BE2C (cell line): ENCODE results near the gene COPZ1.
A peak's percentile ranks its signal among the peaks of the same experiment; 100 is the strongest.

Source experiments
- DNase-seq: peaks from one replicate; pipeline ENCODE4 v3.0.0-alpha.2; 2020
- H3K27me3 ChIP-seq: fragments of 250-450 bp; sonication (Bioruptor Pico); 2 replicates; pipeline ENCODE4 v1.5.1; 2020; ENCODE audit warnings: mild to moderate bottlenecking
- H3K36me3 ChIP-seq: fragments of 250-450 bp; sonication (Bioruptor Pico); 2 replicates; pipeline ENCODE4 v1.5.1; 2020; ENCODE audit warnings: mild to moderate bottlenecking
- H3K4me1 ChIP-seq: fragments of 250-450 bp; sonication (Bioruptor Pico); 2 replicates; pipeline ENCODE4 v1.5.1; 2020
- H3K4me3 ChIP-seq: 2 replicates; pipeline ENCODE4 v1.5.1; 2011; ENCODE audit warnings: low read depth, low read length
- H3K9me3 ChIP-seq: fragments of 250-450 bp; sonication (Bioruptor Pico); 2 replicates; pipeline ENCODE4 v1.5.1; 2020
- TF ChIP-seq, protein P1 (sequence below): IDR thresholded peaks from 2 replicates; pipeline ENCODE4 v1.5.1; 2012; ENCODE audit warnings: mild to moderate bottlenecking, low read depth, low read length

Gene COPZ1

DNA sequence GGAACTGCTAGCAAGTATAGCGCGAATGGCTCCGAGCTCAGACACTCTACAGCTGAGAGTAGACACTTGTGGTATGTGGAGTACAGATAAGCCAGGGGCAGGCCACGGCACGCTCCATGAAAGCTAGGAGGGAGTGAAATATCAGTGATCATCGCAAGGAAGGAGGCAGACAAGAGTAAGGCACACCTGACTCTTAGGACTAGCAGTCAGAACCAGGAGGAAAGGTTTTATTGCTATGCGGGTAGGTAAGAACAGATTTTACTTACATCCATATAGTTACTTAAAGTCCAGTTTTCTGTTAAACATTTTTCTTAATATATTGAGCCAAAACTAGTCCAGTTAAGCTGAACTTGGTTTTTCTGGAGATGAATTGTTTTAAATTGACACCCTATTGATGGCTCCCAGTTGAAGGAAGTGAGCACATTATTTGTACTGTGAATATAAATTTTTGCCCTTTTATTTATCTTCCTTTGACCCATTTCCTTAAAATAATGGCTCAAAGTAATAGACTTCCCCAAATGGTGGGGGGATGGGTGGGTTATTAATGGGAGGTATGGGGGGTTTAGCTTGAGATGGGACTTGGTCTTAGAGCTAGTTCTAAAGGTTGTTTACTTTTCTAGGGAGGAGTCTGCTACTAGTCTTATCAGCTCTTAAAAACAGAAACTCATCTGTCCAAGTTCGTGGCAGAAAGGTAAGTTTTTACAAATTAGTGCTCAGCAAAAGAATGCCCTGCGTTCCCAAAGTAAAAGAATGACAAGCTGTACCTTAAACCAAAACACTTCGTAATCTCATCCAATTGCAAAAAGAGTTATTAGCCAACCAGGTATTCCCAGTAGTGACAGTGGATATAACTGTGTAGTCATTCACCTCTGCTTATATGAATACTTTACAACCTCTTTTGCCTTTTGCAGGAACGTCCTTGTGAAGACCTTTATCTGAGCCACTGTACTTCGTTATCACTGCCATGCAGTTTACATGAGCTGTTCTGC lies 38.6 kb upstream of the COPZ1 start:
- DNase-seq = peak; percentile 43
- no peaks in the 10 kb centered on the region; the same call in 1 of the 2 replicates for H3K4me1 ChIP-seq
- H3K36me3 ChIP-seq = peaks cover 72% of the 10 kb centered on the region
- no peaks in the 10 kb centered on the region; the same call in 1 of the 2 replicates for H3K9me3 ChIP-seq
- no peak overlapping the region for H3K4me3 ChIP-seq
- TF ChIP-seq, protein P1, sequence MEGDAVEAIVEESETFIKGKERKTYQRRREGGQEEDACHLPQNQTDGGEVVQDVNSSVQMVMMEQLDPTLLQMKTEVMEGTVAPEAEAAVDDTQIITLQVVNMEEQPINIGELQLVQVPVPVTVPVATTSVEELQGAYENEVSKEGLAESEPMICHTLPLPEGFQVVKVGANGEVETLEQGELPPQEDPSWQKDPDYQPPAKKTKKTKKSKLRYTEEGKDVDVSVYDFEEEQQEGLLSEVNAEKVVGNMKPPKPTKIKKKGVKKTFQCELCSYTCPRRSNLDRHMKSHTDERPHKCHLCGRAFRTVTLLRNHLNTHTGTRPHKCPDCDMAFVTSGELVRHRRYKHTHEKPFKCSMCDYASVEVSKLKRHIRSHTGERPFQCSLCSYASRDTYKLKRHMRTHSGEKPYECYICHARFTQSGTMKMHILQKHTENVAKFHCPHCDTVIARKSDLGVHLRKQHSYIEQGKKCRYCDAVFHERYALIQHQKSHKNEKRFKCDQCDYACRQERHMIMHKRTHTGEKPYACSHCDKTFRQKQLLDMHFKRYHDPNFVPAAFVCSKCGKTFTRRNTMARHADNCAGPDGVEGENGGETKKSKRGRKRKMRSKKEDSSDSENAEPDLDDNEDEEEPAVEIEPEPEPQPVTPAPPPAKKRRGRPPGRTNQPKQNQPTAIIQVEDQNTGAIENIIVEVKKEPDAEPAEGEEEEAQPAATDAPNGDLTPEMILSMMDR = no peak
- H3K27me3 ChIP-seq = no peaks in the 10 kb centered on the region

DNA sequence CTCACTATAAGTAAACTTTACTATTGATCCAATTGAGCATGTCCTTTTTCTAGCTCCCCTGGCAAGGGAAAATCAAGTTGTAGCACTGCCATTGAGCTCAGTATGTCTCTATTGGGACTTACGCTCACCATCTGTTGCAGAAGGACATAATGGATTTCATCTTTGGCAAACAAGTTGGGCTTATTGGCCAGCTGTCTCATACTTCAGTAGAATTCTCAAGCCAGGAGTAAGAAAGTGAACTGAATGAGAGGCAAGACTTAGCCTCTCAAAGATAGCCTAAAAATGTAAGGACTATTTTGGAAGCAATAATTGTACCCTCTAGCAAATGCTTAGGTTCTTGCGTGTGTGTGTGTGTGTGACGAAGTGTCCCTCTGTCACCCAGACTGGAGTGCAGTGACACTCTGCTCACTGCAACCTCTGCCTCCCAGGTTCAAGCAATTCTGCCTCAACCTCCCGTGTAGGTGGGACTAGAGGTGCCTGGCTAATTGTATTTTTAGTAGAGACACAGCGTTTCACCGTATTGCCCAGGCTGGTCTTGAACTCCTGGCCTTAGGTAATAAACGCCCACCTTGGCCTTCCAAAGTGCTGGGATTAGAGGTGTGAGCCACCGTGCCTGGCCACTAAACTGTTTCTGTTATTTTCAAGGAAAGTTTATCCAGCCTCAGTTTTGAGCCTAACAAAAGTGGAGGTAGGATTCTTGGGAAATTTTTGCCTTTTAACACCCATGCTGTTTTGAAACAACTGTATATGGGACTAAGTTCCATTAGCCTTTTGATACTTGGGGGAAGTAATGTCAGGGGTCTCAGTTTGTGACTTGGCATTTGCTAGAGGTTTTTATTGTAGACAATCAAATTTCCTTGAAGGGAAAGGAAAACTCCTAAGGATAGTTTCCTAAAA lies 37.4 kb upstream of the COPZ1 start:
- TF ChIP-seq, protein P1 = no peak
- Histone ChIP-seq H3K36me3 (peaks cover 60% of the 10 kb centered on the region), H3K4me1 (no peaks in the 10 kb centered on the region; the same call in 1 of the 2 replicates), H3K4me3 (no peak overlapping the region), H3K27me3 (no peaks in the 10 kb centered on the region), H3K9me3 (no peaks in the 10 kb centered on the region; the same call in 1 of the 2 replicates)
- DNase-seq = no peak

GRCh38 chr12:54292083-54292930 lies 32.6 kb upstream of the COPZ1 start:
- Histone ChIP-seq H3K4me1 (peaks cover 14% of the 10 kb centered on the region), H3K9me3 (no peaks in the 10 kb centered on the region; the same call in 1 of the 2 replicates), H3K27me3 (no peaks in the 10 kb centered on the region), H3K4me3 (no peak overlapping the region), H3K36me3 (peaks cover 15% of the 10 kb centered on the region)
- TF ChIP-seq, protein P1 = no peak
- DNase-seq = no peak

DNA sequence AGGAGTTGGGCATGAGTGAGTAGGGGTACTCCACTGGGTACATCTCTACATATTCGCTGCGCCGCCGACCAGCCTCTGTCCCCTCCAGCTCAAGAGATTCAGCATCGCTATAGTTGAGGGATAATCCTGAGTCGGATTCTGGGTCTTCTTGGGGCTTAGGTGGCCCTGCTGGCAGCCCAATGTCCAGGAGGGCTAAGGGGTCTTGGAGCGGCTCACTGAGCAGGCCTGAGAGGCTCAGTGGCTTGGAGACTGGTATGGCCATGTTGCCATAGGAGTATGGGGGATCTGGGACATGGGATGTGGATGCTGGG lies 32.0 kb upstream of the COPZ1 start:
- no peak for DNase-seq
- Histone ChIP-seq H3K4me1 (peaks cover 14% of the 10 kb centered on the region), H3K27me3 (no peaks in the 10 kb centered on the region), H3K9me3 (no peaks in the 10 kb centered on the region; the same call in 1 of the 2 replicates), H3K36me3 (peaks cover 9% of the 10 kb centered on the region), H3K4me3 (no peak overlapping the region)
- TF ChIP-seq, protein P1 = no peak

DNA sequence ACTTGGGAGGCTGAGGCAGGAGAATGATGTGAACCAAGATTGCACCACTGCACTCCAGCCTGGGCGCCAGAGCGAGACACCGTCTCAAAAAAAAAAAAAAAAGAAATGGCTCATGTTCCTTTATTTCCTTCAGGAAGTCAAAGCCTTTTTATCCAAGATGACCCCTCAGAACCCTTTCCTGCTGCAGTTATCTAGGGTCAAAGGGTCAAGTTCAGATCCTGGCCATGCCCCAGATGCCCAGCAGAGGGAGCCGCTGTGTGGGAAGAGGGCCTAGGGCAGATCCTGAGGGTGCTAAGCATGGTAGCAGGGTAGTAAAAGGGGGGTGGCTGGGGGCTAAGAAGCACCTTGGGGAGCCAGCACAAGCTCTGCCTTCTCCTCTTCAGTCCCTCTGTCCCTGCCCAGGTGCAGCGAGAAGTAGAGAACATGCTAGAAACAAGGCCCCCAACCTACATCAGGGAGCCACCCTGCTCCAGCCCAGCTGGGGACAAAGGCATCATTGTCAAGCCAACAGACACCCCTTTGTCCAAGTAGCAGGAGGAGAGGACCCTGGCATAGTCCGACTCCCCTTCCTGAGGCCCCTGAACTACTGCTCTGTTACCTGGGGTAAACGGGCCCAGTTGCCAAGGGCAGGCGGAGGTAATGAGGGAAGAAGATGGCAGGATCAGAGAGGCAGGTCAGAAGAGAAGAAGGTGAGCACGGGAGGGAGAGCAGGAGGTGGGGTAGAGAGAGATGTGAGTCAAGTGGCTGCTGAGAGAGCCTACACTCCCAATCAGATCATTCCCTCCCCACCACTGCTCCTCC lies 30.6 kb upstream of the COPZ1 start:
- no peaks in the 10 kb centered on the region for H3K27me3 ChIP-seq
- DNase-seq = peak; percentile 63

More for the DNA sequence above, 30.6 kb upstream of the COPZ1 start:
- Histone ChIP-seq H3K4me1 (peaks cover 14% of the 10 kb centered on the region), H3K9me3 (no peaks in the 10 kb centered on the region; the same call in 1 of the 2 replicates), H3K36me3 (no peaks in the 10 kb centered on the region; the same call in 1 of the 2 replicates), H3K4me3 (no peak overlapping the region)
- TF ChIP-seq, protein P1 = peak; percentile 91
